Measurements from ENCODE around the gene GPR82. TPM values are rescaled to one million over a fixed set of nuclear protein-coding genes. Genes with fewer than 3 reads are reported as not detected.
"Not testable (repeated sequence)": the region's sequence is repeated elsewhere in the genome, so short reads cannot be mapped to it uniquely, and the experiment has no call there.

GPR82 gene
- polyA plus RNA-seq, result under 1 TPM in 2 of 3 donors, not detected in 1; 0.03 to 0.06 TPM

GRCh38 chrX:41723826-41724225, at the start of gene GPR82:
GPR82 (plus strand) TSS chrX:41724181; CDS start chrX:41727027, 2,846 bp downstream.
- no peak within 1 kb of the TSS for H3K27ac ChIP-seq (ENCODE audit: low read depth, low read length)
- WGBS, 3 donors, result 39 to 56% (median 49%) methylated on average over 2 of the region's 2 CpGs

GRCh38 chrX:41676361-41676760, 47.6 kb upstream of the GPR82 start:
- WGBS, 3 donors, result 92 to 99% (median 97%) methylated on average over 14 to 15 of the region's 15 CpGs
- not testable (repeated sequence) for H3K27ac ChIP-seq (ENCODE audit: low read depth, low read length)

- WGBS, 3 donors, result 71 to 78% (median 73%) methylated on average over 6 of the region's 6 CpGs
- no peak overlapping the region for H3K27ac ChIP-seq (ENCODE audit: low read depth, low read length)
Observed at GRCh38 chrX:41677183-41678060, 46.6 kb upstream of the GPR82 start.

- 10 to 52% (median 51%) methylated on average over 3 of the region's 3 CpGs for WGBS, 3 donors
- no peak overlapping the region for H3K27ac ChIP-seq (ENCODE audit: low read depth, low read length)
Observed at GRCh38 chrX:41684138-41684537, 39.8 kb upstream of the GPR82 start.

- WGBS, 3 donors, result 80 to 100% (median 92%) methylated on average over 2 of the region's 2 CpGs
- H3K27ac ChIP-seq (ENCODE audit: low read depth, low read length), result no peak overlapping the region
Observed at GRCh38 chrX:41684940-41685339, 39.0 kb upstream of the GPR82 start.

- WGBS, 3 donors, result 40 to 96% (median 78%) methylated on average over 4 of the region's 4 CpGs
- H3K27ac ChIP-seq (ENCODE audit: low read depth, low read length), result no peak overlapping the region
Observed at GRCh38 chrX:41686788-41687187, 37.2 kb upstream of the GPR82 start.

- WGBS, 3 donors, result 54 to 98% (median 88%) methylated on average over 2 of the region's 2 CpGs
Observed at GRCh38 chrX:41688156-41688555, 35.8 kb upstream of the GPR82 start.

GRCh38 chrX:41688835-41689234, 35.1 kb upstream of the GPR82 start, which contains the start of gene GPR34:
GPR34 (plus strand) TSS chrX:41688973; CDS start chrX:41695634, 6,661 bp downstream.
- no peak within 1 kb of the TSS for H3K27ac ChIP-seq (ENCODE audit: low read depth, low read length)
- 52 to 75% (median 59%) methylated on average over 8 of the region's 8 CpGs for WGBS, 3 donors

More at GRCh38 chrX:41688156-41688555, 35.8 kb upstream of the GPR82 start:
- no peak overlapping the region for H3K27ac ChIP-seq (ENCODE audit: low read depth, low read length)

GRCh38 chrX:41689711-41690110, 34.3 kb upstream of the GPR82 start:
- WGBS, 3 donors, result 57 to 76% (median 70%) methylated on average over 3 of the region's 3 CpGs
- no peak overlapping the region for H3K27ac ChIP-seq (ENCODE audit: low read depth, low read length)

- no peak overlapping the region for H3K27ac ChIP-seq (ENCODE audit: low read depth, low read length)
Observed at GRCh38 chrX:41692162-41692749, 31.7 kb upstream of the GPR82 start.

GRCh38 chrX:41693024-41693423, 31.0 kb upstream of the GPR82 start:
- no peak overlapping the region for H3K27ac ChIP-seq (ENCODE audit: low read depth, low read length)
- 65 to 100% (median 92%) methylated on average over 1 to 3 of the region's 3 CpGs for WGBS, 3 donors

More at GRCh38 chrX:41692162-41692749, 31.7 kb upstream of the GPR82 start:
- 39 to 76% (median 48%) methylated on average over 1 of the region's 1 CpG for WGBS, 3 donors

GRCh38 chrX:41695426-41695825, 28.6 kb upstream of the GPR82 start:
- WGBS, 3 donors, result 77 to 95% (median 83%) methylated on average over 7 of the region's 7 CpGs
- no peak overlapping the region for H3K27ac ChIP-seq (ENCODE audit: low read depth, low read length)

- H3K27ac ChIP-seq (ENCODE audit: low read depth, low read length), result no peak overlapping the region
Observed at GRCh38 chrX:41703574-41704029, 20.4 kb upstream of the GPR82 start.

GRCh38 chrX:41705042-41705441, 18.9 kb upstream of the GPR82 start:
- 86 to 100% (median 94%) methylated on average over 1 of the region's 1 CpG for WGBS, 3 donors
- no peak overlapping the region for H3K27ac ChIP-seq (ENCODE audit: low read depth, low read length)

- 38 to 76% (median 55%) methylated on average over 3 of the region's 3 CpGs for WGBS, 3 donors
- no peak overlapping the region for H3K27ac ChIP-seq (ENCODE audit: low read depth, low read length)
Observed at GRCh38 chrX:41705680-41706374, 18.2 kb upstream of the GPR82 start.

- 59 to 100% (median 92%) methylated on average over 1 of the region's 1 CpG for WGBS, 3 donors
Observed at GRCh38 chrX:41707218-41707617, 16.8 kb upstream of the GPR82 start.

GRCh38 chrX:41708486-41708885, 15.5 kb upstream of the GPR82 start:
- no peak overlapping the region for H3K27ac ChIP-seq (ENCODE audit: low read depth, low read length)
- 47 to 83% (median 59%) methylated on average over 3 of the region's 3 CpGs for WGBS, 3 donors

More at GRCh38 chrX:41707218-41707617, 16.8 kb upstream of the GPR82 start:
- no peak overlapping the region for H3K27ac ChIP-seq (ENCODE audit: low read depth, low read length)

GRCh38 chrX:41711021-41711667, 12.8 kb upstream of the GPR82 start:
- no peak overlapping the region for H3K27ac ChIP-seq (ENCODE audit: low read depth, low read length)
- WGBS, 3 donors, result 81 to 99% (median 98%) methylated on average over 5 of the region's 5 CpGs
